HepG2 (cell line): ENCODE data around the gene WDR91. TPM values are rescaled to one million over a fixed set of nuclear protein-coding genes. Genes with fewer than 3 reads are reported as not detected.

ENCODE experiments used
- AKNA ChIP-seq: sonication (generic); formaldehyde crosslinking; IDR thresholded peaks from 2 replicates; pipeline ENCODE4 v1.4.0; 2020; ENCODE audit warnings: missing genetic modification reagents, borderline replicate concordance
- DBP ChIP-seq: sonication (generic); formaldehyde crosslinking; IDR thresholded peaks from 2 replicates; pipeline ENCODE4 v1.4.0; 2020; ENCODE audit warnings: missing genetic modification reagents; ENCODE audit errors: not compliant biosample characterization
- GABPA ChIP-seq, 2 experiments: IDR thresholded peaks; 2 replicates each; pipeline ENCODE4 v1.6.1; 2011 to 2016; ENCODE audit warnings: low read depth in 2 of 2, low read length in 1 of 2, missing biosample characterization in 1 of 2, missing genetic modification characterization in 1 of 2
- HOXD1 ChIP-seq: sonication (generic); formaldehyde crosslinking; IDR thresholded peaks from 2 replicates; pipeline ENCODE4 v1.5.0; 2020; ENCODE audit warnings: missing genetic modification reagents
- ISX ChIP-seq: sonication (generic); formaldehyde crosslinking; conservative IDR thresholded peaks from 2 replicates; pipeline ENCODE4 v1.5.0; 2020; ENCODE audit warnings: missing genetic modification reagents
- MED13 ChIP-seq: sonication (generic); formaldehyde crosslinking; IDR thresholded peaks from 2 replicates; pipeline ENCODE4 v1.5.0; 2020; ENCODE audit warnings: missing genetic modification reagents
- THAP9 ChIP-seq: sonication (generic); formaldehyde crosslinking; IDR thresholded peaks from 2 replicates; pipeline ENCODE4; 2020; ENCODE audit warnings: missing genetic modification reagents, mild to moderate bottlenecking, borderline replicate concordance
- ZBTB8A ChIP-seq: sonication (generic); formaldehyde crosslinking; IDR thresholded peaks from 2 replicates; pipeline ENCODE4 v1.4.0; 2020; ENCODE audit warnings: mild to moderate bottlenecking, low read depth, missing genetic modification reagents, borderline replicate concordance
- ZFP91 ChIP-seq: sonication (generic); formaldehyde crosslinking; IDR thresholded peaks from 2 replicates; pipeline ENCODE4 v1.9.0; 2022; ENCODE audit warnings: missing genetic modification reagents, mild to moderate bottlenecking, borderline replicate concordance
- ZFX ChIP-seq: sonication (generic); formaldehyde crosslinking; IDR thresholded peaks from 2 replicates; pipeline ENCODE4 v1.4.0; 2020; ENCODE audit warnings: mild to moderate bottlenecking, low read depth, missing genetic modification reagents, moderate library complexity
- ZNF180 ChIP-seq: sonication (generic); formaldehyde crosslinking; IDR thresholded peaks from 2 replicates; pipeline ENCODE4 v1.4.0; 2020; ENCODE audit warnings: low read depth, missing genetic modification reagents, borderline replicate concordance
- ZNF343 ChIP-seq: sonication (generic); formaldehyde crosslinking; IDR thresholded peaks from 2 replicates; pipeline ENCODE4 v1.4.0; 2020; ENCODE audit warnings: mild to moderate bottlenecking, missing genetic modification reagents
- ZNF550 ChIP-seq: sonication (generic); formaldehyde crosslinking; IDR thresholded peaks from 2 replicates; pipeline ENCODE4 v1.4.0; 2020; ENCODE audit warnings: mild to moderate bottlenecking, missing genetic modification reagents, borderline replicate concordance
- ZNF552 ChIP-seq: sonication (generic); formaldehyde crosslinking; IDR thresholded peaks from 2 replicates; pipeline ENCODE4 v1.9.0; 2022; ENCODE audit warnings: missing genetic modification reagents, mild to moderate bottlenecking, borderline replicate concordance
- ZNF558 ChIP-seq: sonication (generic); formaldehyde crosslinking; IDR thresholded peaks from 2 replicates; pipeline ENCODE4 v1.9.0; 2022; ENCODE audit warnings: mild to moderate bottlenecking, missing genetic modification reagents, borderline replicate concordance
- ZNF563 ChIP-seq: sonication (generic); formaldehyde crosslinking; IDR thresholded peaks from 2 replicates; pipeline ENCODE4 v1.8.0; 2022; ENCODE audit warnings: mild to moderate bottlenecking, moderate library complexity, missing genetic modification reagents
- ZNF614 ChIP-seq: IDR thresholded peaks from 2 replicates; pipeline ENCODE4 v1.6.1; 2018; ENCODE audit warnings: missing biosample characterization, missing genetic modification reagents, inconsistent platforms, borderline replicate concordance
- ZNF720 ChIP-seq: sonication (generic); formaldehyde crosslinking; IDR thresholded peaks from 2 replicates; pipeline ENCODE4 v1.4.0; 2020; ENCODE audit warnings: missing genetic modification reagents
- polyA plus RNA-seq, 8 experiments: library from polyadenylated mRNA; depleted of rRNA in 3 of 8; stranded (reverse) in 7 of 8; unstranded in 1 of 8; fragments of >200 nt; fragmentation: Illumina TruSeq in 4 of 8; extraction: Trizol in 4 of 8; gene quantifications; 2 replicates each; pipeline versions ENCODE4 v1.2.1 to v1.2.3, GENCODE V29; 2011 to 2016; ENCODE audit warnings: low read depth in 4 of 8, missing spikeins in 1 of 8, mixed read lengths in 1 of 8; ENCODE audit not compliant: insufficient read depth in 1 of 8
- total RNA-seq, 5 experiments: library from RNA; depleted of rRNA; stranded (reverse); fragments of >200 nt; fragmentation: Illumina TruSeq; extraction: Trizol; gene quantifications; 2 replicates each; pipeline ENCODE4 v1.2.3, GENCODE V29; 2016; ENCODE audit warnings: low read depth in 1 of 5

The WDR91 gene
- total and polyA plus RNA-seq, 2 of the 13 experiments (the other 11 are each of a cell fraction or from before 2014, with no cell fraction given): 11.6 to 12.1 TPM

- TF ChIP-seq ZNF558 (CRISPR knock-in tag): 0 out of 2 replicates have a peak, but pooled peaks have one; percentile 36
- TF ChIP-seq AKNA (CRISPR knock-in tag): no peak
- TF ChIP-seq ZBTB8A (CRISPR knock-in tag): no peak
- TF ChIP-seq GABPA (IDR thresholded peaks at IDR 0.05; ENCODE audit: low read depth, low read length): no peak
- TF ChIP-seq GABPA (CRISPR knock-in tag; IDR thresholded peaks at IDR 0.05; ENCODE audit: low read depth): no peak
- no peak for TF ChIP-seq THAP9
- no peak for TF ChIP-seq ZNF180 (CRISPR knock-in tag)
- peak; percentile 10; the same call in 1 of the 2 replicates for TF ChIP-seq ZFX (CRISPR knock-in tag)
- no peak for TF ChIP-seq HOXD1 (CRISPR knock-in tag)
- no peak for TF ChIP-seq ZFP91
- TF ChIP-seq ISX (CRISPR knock-in tag): no peak
- no peak for TF ChIP-seq ZNF563 (CRISPR knock-in tag)
- TF ChIP-seq ZNF343 (CRISPR knock-in tag): no peak
- TF ChIP-seq ZNF720 (CRISPR knock-in tag): no peak
- no peak for TF ChIP-seq ZNF552
- 0 out of 2 replicates have a peak, but pooled peaks have one; percentile 40 for TF ChIP-seq MED13
- no peak for TF ChIP-seq ZNF614 (CRISPR knock-in tag)
- TF ChIP-seq DBP (CRISPR knock-in tag): no peak
- TF ChIP-seq ZNF550 (CRISPR knock-in tag): no peak
Measured at GRCh38 chr7:135169141-135169963, 42.0 kb downstream of the WDR91 start (continued).
